HAP-1 (cell line): ENCODE results near the gene POP7.

Experiments
- DNase-seq, 2 experiments: peaks; one replicate each; pipeline ENCODE4 v3.0.0-alpha.2; 2016 to 2020; ENCODE audit warnings: low spot score in 2 of 2
- H3K27me3 ChIP-seq: fragments of 250-450 bp; sonication (Bioruptor Pico); 2 replicates; pipeline ENCODE4 v1.5.1; 2020; ENCODE audit warnings: low read depth, mild to moderate bottlenecking, moderate library complexity
- H3K36me3 ChIP-seq: fragments of 250-450 bp; sonication (Bioruptor Pico); replicated peaks from 2 replicates; pipeline ENCODE4 v1.5.1; 2020; ENCODE audit warnings: mild to moderate bottlenecking
- H3K4me1 ChIP-seq: fragments of 250-450 bp; sonication (Bioruptor Pico); 2 replicates; pipeline ENCODE4 v1.5.1; 2020; ENCODE audit warnings: mild to moderate bottlenecking
- H3K4me3 ChIP-seq: fragments of 250-450 bp; sonication (Bioruptor Pico); 2 replicates; pipeline ENCODE4 v1.5.1; 2020; ENCODE audit warnings: mild to moderate bottlenecking, moderate library complexity
- H3K9me3 ChIP-seq: fragments of 250-450 bp; sonication (Bioruptor Pico); 2 replicates; pipeline ENCODE4 v1.5.1; 2020; ENCODE audit warnings: mild to moderate bottlenecking, moderate library complexity
- in situ Hi-C: fragments of 300-500 bp; cut with MboI; formaldehyde crosslinking; loops from 3 replicates; pipeline ENCODE4 v1.14.3; 2020; ENCODE audit warnings: low sequenced_read_pairs, inconsistent platforms, mixed read lengths

The POP7 gene

DNA sequence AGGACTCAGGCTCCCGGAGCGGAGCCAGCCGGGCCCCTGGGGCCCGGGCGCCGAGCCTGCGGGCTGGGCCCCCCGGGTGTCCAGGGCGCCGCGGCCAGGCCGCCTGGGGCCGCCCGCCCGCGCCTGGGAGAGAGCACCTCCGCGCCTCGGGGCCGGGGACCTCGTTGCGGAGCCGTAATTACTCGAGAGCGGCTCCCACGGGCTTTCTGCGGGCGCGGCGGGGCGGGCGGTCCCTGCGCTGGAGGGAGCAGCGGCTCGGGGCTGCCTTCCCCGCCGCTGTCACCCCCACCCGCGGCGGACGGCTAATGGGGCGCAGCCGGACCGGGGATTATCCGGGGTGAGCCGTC, 30.8 kb upstream of the POP7 start:
- Histone ChIP-seq H3K4me1 (peaks cover 4% of the 10 kb centered on the region), H3K9me3 (no peaks in the 10 kb centered on the region), H3K27me3 (no peaks in the 10 kb centered on the region), H3K4me3 (peak overlapping the region; percentile 97), H3K36me3 (peaks cover 36% of the 10 kb centered on the region)
- DNase-seq, result peak in 1 of 2 experiments; percentile 51
- in situ Hi-C loops, result no loop called here

DNA sequence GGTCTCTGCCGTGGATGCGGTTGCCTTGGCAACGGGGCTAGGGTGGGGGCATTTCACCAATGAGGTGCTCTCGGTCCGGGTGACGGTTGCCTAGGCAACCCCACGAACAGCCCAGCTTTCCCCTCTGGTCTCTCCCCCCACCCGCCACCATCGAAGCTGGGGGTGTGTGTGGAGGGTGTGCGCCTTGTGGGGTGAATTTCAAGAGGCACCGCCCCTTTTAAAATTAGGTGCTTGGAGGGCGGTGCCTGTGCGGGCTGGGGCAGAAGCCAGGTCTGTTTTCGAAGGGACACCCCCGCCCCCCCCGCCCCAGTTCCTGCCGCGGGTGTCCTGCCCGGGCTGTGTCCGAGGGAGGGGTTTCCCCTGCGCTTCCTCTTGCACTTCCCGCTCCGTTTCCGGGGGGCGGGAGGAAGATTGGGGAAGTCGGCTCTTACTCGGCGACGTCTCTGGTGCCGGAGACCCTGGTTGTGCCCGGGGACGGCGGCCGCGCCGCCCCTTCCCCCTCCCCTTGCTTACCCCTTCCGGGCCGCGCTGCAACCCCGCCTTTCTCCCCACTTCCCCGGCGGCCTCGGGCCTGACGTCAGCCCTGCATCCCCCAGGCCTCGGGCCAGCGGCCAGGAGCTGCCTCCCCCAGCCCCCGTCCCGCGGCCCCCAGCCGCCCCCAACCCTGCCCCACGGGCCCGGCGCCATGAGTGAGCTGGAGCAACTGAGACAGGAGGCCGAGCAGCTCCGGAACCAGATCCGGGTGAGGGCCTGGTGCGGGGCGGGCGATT, 30.2 kb upstream of the POP7 start:
- peaks cover 43% of the 10 kb centered on the region for H3K36me3 ChIP-seq
- in situ Hi-C loops, result no loop called here
- peak overlapping the region; percentile 97 for H3K4me3 ChIP-seq
- H3K4me1 ChIP-seq, result peaks cover 4% of the 10 kb centered on the region
- H3K27me3 ChIP-seq, result no peaks in the 10 kb centered on the region
- H3K9me3 ChIP-seq, result no peaks in the 10 kb centered on the region
- peak; percentile 48 to 83 for DNase-seq

DNA sequence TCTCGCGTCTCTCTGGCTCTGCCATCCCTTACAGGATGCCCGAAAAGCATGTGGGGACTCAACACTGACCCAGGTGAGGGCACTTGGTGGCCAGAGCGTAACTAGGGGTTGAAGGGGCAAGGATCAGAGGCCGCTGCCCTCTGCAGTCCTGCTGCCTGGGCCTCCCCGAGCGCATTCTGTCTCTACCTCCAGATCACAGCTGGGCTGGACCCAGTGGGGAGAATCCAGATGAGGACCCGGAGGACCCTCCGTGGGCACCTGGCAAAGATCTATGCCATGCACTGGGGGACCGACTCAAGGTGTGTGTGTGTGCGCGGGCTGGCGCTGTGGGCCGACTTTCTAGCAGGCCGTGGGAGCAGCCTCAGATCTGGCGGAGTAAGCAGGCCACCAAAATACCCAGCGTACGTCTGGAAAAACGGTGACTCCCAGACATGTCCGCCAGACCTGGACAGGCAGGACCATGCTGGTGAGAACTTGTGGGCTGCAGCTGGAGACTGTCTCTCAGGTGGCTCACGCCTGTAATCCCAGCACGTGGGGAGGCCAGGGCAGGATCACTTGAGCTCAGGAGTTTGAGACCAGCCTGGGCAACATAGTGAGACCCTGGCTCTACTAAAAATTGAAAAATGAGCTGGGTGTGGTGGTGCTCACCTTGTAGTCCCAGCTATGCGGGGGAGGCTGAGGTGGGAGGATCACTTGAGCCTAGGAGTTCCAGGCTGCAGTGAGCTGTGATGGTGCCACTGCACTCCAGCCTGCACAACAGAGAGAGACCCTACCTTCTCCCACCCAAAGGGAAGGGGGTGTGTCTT, 29.2 kb upstream of the POP7 start:
- in situ Hi-C loops, result no loop called here
- Histone ChIP-seq H3K27me3 (no peaks in the 10 kb centered on the region), H3K36me3 (peaks cover 50% of the 10 kb centered on the region), H3K4me1 (peaks cover 4% of the 10 kb centered on the region), H3K4me3 (peak overlapping the region; percentile 97), H3K9me3 (no peaks in the 10 kb centered on the region)
- DNase-seq, result no peak

DNA sequence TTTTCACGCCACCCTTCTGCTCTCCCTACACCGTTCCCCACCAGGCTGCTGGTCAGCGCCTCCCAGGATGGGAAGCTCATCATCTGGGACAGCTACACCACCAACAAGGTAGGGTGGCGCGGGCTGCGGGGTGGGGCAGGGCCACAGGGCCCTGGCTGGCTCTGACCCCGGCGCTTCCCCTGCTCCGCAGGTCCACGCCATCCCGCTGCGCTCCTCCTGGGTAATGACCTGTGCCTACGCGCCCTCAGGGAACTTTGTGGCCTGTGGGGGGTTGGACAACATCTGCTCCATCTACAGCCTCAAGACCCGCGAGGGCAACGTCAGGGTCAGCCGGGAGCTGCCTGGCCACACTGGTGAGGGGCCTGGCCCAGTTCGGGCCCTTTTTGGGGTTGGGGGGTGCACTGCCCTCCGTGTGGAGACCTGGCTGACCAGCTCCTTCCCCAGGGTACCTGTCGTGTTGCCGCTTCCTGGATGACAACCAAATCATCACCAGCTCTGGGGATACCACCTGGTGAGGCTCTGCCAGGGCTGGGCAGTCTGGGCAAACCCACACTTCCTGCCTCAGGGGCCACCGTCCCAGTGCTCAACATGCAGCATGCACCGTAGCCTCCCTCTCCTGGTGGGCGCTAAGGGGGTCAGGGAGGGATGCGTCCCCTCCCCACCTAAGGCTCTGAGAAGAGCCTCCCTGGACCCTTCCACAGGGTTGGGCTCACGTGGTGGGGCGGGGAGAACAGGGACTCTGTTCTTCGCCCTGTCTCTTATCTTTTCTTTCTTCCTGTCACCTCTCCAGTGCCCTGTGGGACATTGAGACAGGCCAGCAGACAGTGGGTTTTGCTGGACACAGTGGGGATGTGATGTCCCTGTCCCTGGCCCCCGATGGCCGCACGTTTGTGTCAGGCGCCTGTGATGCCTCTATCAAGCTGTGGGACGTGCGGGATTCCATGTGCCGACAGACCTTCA, 28.3 kb upstream of the POP7 start:
- DNase-seq, result no peak
- Histone ChIP-seq H3K27me3 (no peaks in the 10 kb centered on the region), H3K4me1 (peaks cover 4% of the 10 kb centered on the region), H3K4me3 (no peak overlapping the region), H3K36me3 (peaks cover 58% of the 10 kb centered on the region), H3K9me3 (no peaks in the 10 kb centered on the region)
- in situ Hi-C loops, result no loop called here

DNA sequence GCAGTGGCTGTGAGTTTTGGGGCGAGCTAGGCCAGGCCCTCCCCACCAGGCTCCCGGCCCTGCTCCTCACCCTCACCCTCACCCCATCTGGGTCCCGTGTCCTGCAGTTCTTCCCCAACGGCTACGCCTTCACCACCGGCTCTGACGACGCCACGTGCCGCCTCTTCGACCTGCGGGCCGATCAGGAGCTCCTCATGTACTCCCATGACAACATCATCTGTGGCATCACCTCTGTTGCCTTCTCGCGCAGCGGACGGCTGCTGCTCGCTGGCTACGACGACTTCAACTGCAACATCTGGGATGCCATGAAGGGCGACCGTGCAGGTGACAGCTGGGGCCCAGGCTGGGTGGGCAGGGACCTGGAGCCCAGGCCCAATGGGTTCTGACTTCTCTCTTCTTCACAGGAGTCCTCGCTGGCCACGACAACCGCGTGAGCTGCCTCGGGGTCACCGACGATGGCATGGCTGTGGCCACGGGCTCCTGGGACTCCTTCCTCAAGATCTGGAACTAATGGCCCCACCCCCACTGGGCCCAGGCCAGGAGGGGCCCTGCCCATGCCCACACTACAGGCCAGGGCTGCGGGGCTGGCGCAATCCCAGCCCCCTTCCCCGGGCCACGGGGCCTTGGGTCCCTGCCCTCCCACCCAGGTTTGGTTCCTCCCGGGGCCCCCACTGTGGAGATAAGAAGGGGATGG, 27.5 kb upstream of the POP7 start:
- no peaks in the 10 kb centered on the region for H3K27me3 ChIP-seq
- no peaks in the 10 kb centered on the region for H3K4me1 ChIP-seq
- in situ Hi-C loops, result no loop called here
- H3K4me3 ChIP-seq, result no peak overlapping the region
- H3K36me3 ChIP-seq, result peaks cover 67% of the 10 kb centered on the region
- no peaks in the 10 kb centered on the region for H3K9me3 ChIP-seq
- no peak for DNase-seq

DNA sequence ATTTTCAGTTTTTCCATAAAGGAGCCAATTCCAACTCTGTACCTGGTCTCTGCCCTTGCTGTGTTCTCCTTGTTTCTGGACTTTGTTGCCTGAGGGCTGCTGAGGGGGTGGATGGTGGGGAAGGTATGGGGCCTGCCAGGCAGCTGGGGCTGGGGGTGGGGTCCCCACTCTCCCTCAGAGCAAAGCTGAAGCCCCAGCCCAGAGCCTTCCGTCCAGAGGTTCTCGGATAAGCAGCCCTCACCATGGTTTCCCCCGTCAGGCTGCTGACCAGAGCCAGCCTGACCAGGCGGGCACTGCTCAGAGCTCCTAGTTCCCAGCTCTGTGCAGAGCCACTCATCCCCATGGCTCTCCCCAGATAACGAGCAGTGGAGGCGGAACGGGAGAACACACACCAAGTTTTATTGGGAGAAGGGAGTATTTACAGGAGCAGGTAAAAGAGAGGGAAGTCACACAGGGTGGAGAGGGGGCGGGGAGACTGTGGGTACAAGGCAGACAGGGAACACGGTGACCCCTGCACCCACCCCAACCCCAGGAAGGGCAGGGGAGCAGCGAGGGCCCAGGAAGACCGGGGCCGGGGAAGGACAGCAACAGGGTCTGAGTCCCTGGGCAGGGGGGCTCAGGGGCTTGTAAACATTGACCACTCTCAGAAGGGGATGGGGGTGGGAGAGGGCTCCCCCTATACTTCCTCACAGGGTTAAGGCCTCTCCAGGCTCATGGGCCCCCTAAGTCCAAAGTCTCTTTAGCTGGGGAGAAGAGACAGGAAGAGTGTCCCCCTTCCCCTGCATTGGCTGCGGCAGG, 26.6 kb upstream of the POP7 start:
- no peak for DNase-seq
- in situ Hi-C loops, result no loop called here
- Histone ChIP-seq H3K36me3 (peaks cover 76% of the 10 kb centered on the region), H3K27me3 (no peaks in the 10 kb centered on the region), H3K9me3 (no peaks in the 10 kb centered on the region), H3K4me1 (no peaks in the 10 kb centered on the region), H3K4me3 (no peak overlapping the region)

DNA sequence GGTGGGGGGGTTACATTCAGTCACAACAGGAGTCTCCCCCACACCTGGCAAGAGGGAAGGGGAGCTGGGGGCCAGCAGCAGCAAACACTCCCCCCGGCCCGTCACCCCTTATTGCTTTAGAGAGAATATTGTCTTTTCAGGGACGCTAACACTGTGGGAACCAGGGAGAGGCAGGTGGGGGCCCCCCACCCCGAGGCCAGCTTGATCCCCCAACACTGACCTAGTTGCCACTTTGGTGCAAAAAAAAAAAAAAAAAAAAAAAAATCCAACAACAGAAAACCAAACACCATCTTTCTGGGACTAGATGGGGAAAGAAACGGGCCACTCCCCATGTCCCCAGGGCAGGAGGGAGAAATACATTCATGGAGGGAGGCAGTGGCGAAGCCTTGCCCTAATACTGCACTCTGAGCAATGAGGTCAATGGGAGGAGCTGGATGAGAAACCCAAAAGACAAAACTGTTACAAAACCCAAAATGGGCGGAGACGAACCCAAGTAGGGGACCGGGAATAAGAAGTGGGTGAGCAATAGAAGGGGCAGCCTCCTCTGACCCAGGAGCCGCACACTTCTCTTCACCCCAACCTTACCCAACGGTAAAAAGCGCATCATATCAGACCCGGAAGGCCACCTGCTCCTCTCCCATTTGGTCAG, 25.9 kb upstream of the POP7 start:
- DNase-seq, result no peak
- Histone ChIP-seq H3K4me1 (no peaks in the 10 kb centered on the region), H3K36me3 (peaks cover 83% of the 10 kb centered on the region), H3K9me3 (no peaks in the 10 kb centered on the region), H3K4me3 (no peak overlapping the region), H3K27me3 (no peaks in the 10 kb centered on the region)
- in situ Hi-C loops, result no loop called here

DNA sequence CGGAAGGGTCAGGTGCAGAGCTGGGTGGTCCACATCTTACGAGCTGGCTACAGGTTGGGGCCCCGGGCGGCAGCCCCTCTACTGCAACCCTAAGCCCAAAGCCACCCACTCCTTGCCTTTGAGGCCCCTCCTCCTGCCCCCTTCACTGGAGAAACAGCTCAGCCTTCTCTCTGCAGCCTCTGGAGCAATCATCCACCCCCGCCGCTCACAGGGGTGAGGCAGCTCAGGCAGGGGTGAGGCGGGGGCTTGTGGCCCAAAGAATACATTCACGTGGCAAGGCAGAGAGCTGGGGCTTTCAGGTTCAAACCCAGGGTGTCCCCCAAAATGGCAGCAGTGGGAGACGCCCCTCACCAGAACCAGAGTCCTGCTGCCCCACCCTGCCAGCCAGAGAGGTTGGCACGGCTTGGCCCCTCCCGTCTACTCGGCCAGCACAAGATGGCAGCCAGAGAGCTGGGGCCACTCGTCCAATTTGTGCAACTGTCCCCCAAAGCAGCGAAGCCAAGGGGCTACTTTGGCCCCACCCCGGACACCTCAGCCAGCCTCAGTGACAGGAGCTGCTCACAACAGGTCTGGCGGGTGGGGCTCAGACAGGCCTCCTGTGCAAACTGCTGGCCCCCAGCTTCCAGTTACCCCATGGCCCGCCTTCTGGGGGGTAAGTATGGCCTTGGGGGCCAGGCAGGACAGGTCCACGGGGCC, 25.2 kb upstream of the POP7 start:
- Histone ChIP-seq H3K4me3 (no peak overlapping the region), H3K36me3 (peaks cover 90% of the 10 kb centered on the region), H3K4me1 (no peaks in the 10 kb centered on the region), H3K27me3 (no peaks in the 10 kb centered on the region), H3K9me3 (no peaks in the 10 kb centered on the region)
- no peak for DNase-seq
- in situ Hi-C loops, result no loop called here

DNA sequence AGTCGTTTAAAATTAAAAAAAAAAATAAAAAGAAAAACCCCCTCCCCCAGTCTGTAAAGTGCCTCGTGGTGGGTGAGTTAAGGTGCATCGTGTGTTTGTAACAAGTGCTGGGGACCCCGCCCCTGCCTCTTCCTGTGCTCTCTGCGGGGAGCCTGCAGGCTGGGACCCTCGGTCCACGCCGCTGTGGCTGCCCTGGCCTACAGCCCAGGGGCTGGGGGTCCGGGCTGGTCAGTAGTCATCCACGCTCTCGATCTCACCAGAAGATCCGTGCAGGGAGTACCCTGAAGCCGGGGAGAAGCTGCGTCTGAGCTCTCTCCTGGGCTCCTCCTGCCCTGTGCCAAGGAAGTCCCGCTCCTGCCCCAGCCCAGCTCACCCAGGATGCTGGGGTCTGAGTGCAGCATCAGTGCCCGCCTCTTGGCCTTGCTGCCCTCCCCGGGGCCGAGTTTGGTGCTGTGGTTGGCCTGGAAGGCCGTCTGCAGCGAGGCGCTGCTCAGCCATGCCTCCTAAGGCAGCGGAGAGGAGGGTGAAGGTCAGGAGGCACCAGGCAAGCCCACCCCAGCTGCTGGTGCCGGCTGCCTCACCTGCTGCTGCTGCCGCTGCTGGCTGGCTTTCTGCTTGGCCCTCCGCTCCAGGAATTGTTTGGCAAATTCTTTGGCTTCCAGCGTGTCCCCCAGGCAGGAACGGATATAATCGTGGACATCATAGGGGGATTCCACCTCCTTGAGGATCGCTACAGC, 24.3 kb upstream of the POP7 start:
- no peak for DNase-seq
- Histone ChIP-seq H3K36me3 (peaks cover 94% of the 10 kb centered on the region), H3K4me1 (no peaks in the 10 kb centered on the region), H3K9me3 (no peaks in the 10 kb centered on the region), H3K27me3 (no peaks in the 10 kb centered on the region), H3K4me3 (no peak overlapping the region)
- in situ Hi-C loops, result no loop called here

DNA sequence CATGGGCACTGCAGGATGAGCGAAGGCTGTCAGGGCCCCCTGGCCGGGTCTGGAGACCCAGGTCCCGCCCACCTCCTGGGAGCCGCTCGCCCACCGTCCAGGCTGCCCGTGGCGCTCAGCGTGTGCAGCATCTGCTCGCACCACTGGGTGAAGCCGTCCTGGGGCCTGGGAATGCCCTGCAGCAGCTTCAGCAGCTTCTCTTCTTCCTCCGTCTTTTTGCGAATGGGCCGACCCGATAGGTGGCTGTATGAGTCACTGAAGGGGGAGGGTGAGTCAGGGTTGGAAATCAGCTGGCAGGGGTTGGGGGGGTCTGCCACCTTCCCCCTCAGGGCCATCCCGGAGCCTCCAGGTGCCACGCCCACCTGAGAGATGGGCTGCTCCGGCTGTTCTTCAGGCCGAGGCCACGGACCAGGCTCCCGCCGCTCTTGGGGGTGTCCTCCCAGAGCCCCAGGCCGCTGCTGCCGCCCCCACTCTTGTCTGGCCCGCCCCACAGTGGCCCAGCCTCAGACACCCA, 23.6 kb upstream of the POP7 start:
- no peaks in the 10 kb centered on the region for H3K4me1 ChIP-seq
- no peak for DNase-seq
- in situ Hi-C loops, result no loop called here

DNA sequence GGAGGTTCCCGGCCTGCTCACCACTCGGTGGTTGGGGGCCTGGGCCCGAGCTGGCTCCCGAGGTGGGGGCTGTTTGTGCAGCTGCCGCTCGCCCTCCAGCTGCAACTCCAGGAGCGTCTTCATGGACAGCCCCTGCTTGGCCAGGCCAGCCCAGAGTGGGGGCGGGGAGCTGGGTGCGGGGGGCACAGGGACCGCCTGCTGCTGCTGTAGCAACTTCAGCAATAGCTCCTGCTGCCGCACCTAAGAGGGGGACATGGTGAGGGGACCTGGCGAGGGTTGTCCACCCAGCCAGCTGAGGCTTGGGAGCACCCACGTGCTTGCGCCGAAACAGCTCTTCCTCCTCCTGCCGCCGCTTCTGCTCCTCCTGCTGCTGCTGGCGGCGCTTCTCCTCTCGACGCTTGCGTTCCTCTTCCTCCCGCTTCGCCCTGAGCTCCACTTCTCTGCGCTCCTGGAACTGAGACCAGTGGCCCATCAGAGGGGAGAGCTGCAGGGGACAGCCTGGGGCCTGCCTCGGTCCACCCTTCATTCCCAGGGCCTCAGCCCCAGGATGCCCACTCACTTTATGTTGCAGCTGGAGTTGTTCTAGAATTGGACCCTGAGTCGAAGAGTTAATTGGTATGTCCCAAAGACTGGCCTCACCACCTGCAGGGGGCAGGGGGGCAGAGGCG, 22.8 kb upstream of the POP7 start:
- no peak for DNase-seq
- in situ Hi-C loops, result no loop called here
- H3K9me3 ChIP-seq, result no peaks in the 10 kb centered on the region
- H3K4me3 ChIP-seq, result no peak overlapping the region
- H3K27me3 ChIP-seq, result no peaks in the 10 kb centered on the region
- peaks cover 92% of the 10 kb centered on the region for H3K36me3 ChIP-seq
- no peaks in the 10 kb centered on the region for H3K4me1 ChIP-seq

More for the DNA sequence above, 23.6 kb upstream of the POP7 start:
- H3K36me3 ChIP-seq, result peaks cover 94% of the 10 kb centered on the region
- H3K4me3 ChIP-seq, result no peak overlapping the region
- no peaks in the 10 kb centered on the region for H3K9me3 ChIP-seq
- no peaks in the 10 kb centered on the region for H3K27me3 ChIP-seq
